ENCODE results near the gene OAS3.
"Not testable (repeated sequence)": the region's sequence is repeated elsewhere in the genome, so short reads cannot be mapped to it uniquely, and the experiment has no call there.

Gene OAS3

GRCh38 chr12:112937741-112938719, at the start of gene OAS3:
TSS of gene OAS3 (plus strand) at chr12:112938474. CDS start at chr12:112938531, 57 bp downstream.
- peak; percentile 60 for DNase-seq

- no peak for DNase-seq
Measured at GRCh38 chr12:112891093-112892024, 46.9 kb upstream of the OAS3 start.

GRCh38 chr12:112892856-112893255, 45.4 kb upstream of the OAS3 start:
- DNase-seq, result no peak

GRCh38 chr12:112894128-112894527, 44.1 kb upstream of the OAS3 start:
- DNase-seq, result no peak

- DNase-seq, result no peak
Measured at GRCh38 chr12:112898380-112898779, 39.9 kb upstream of the OAS3 start.

GRCh38 chr12:112900298-112901145, 37.8 kb upstream of the OAS3 start:
- DNase-seq, result no peak

GRCh38 chr12:112901271-112901670, 37.0 kb upstream of the OAS3 start:
- no peak for DNase-seq

- no peak for DNase-seq
Measured at GRCh38 chr12:112904571-112904970, 33.7 kb upstream of the OAS3 start.

GRCh38 chr12:112905451-112906089, 32.7 kb upstream of the OAS3 start:
- DNase-seq, result no peak

GRCh38 chr12:112906712-112907414, 31.4 kb upstream of the OAS3 start, which contains the start of gene OAS1:
TSS of gene OAS1 (plus strand) at chr12:112906962. CDS start at chr12:112907040, 78 bp downstream.
- DNase-seq, result peak; percentile 10

- DNase-seq, result no peak
Measured at GRCh38 chr12:112907415-112908157, 30.7 kb upstream of the OAS3 start.

GRCh38 chr12:112908548-112908947, 29.7 kb upstream of the OAS3 start:
- no peak for DNase-seq

- DNase-seq, result no peak
Measured at GRCh38 chr12:112909693-112910092, 28.6 kb upstream of the OAS3 start.

GRCh38 chr12:112913038-112913688, 25.1 kb upstream of the OAS3 start:
- no peak for DNase-seq

GRCh38 chr12:112913888-112914287, 24.4 kb upstream of the OAS3 start:
- DNase-seq, result not testable (repeated sequence)

- DNase-seq, result no peak
Measured at GRCh38 chr12:112916270-112916669, 22.0 kb upstream of the OAS3 start.

- DNase-seq, result no peak
Measured at GRCh38 chr12:112919121-112919520, 19.2 kb upstream of the OAS3 start.

- DNase-seq, result no peak
Measured at GRCh38 chr12:112924986-112925385, 13.3 kb upstream of the OAS3 start.

GRCh38 chr12:112926416-112927033, 11.7 kb upstream of the OAS3 start:
- DNase-seq, result not testable (repeated sequence)

Measured in activated effector memory CD4-positive, alpha-beta T cell treated with Interleukin-2 at 50 U/mL for 16 hours (primary cell).